ENCODE results near the gene MS4A15. TPM values are rescaled to one million over a fixed set of nuclear protein-coding genes. Genes with fewer than 3 reads are reported as not detected.

Gene MS4A15
- total and polyA plus RNA-seq, 2 experiments from 2014 or later = not detected

DNA sequence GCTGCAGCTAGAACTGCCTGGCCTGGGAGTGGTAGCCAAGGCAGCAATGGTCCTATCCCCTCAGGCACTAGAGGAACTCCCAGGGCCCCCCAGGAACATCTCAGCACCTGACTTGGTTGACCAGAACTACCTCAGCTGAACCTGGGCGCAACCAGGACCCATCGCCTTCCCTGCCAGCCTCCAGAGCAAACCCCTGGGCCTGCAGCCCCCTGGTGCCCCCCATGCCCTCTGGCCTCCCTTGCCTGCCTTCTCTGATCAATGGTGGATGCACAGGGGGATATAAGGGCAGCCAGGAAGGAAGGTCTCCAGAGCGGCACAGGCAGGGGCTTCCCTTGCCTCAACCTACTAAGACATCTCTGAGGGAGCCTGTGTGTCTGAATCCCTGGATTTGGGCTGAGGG lies 42.0 kb downstream of the MS4A15 start:
- H3K4me1 ChIP-seq (ENCODE audit: insufficient read depth) = no peaks in the 10 kb centered on the region
- H2AFZ ChIP-seq = no peak overlapping the region
- in situ Hi-C loops (cut with MboI) = no loop called here
- whole genome bisulfite sequencing, 2 experiments (ENCODE audit: low coverage in 1 of 2, low lambda C conversion rate in 2 of 2, missing lambda C conversion rate in 2 of 2) = 91 to 96% methylated on average over 3 of the region's 3 CpGs
- no peaks in the 10 kb centered on the region for H3K9me3 ChIP-seq (ENCODE audit: low read depth)
- no peak overlapping the region for H3K4me3 ChIP-seq
- no peak for TF ChIP-seq EZH2phosphoT487 (IDR thresholded peaks at IDR 0.05; ENCODE audit: insufficient read depth, low read depth)
- H3K9ac ChIP-seq = no peak overlapping the region
- H3K27me3 ChIP-seq (replicated peaks; ENCODE audit: insufficient read depth) = peaks cover 29% of the 10 kb centered on the region
- H3K9me2 ChIP-seq (ENCODE audit: insufficient read depth) = no peaks in the 10 kb centered on the region
- no peak overlapping the region for H3K27ac ChIP-seq
- no peaks in the 10 kb centered on the region for H3F3A ChIP-seq (ENCODE audit: insufficient read depth)
- DNase-seq = no peak
- H4K20me1 ChIP-seq (ENCODE audit: insufficient read depth) = no peaks in the 10 kb centered on the region
- H3K79me2 ChIP-seq (ENCODE audit: insufficient read depth) = no peaks in the 10 kb centered on the region
- H3K36me3 ChIP-seq (ENCODE audit: low read depth) = no peaks in the 10 kb centered on the region
- H3K4me2 ChIP-seq (ENCODE audit: unreplicated experiment) = no peak overlapping the region

DNA sequence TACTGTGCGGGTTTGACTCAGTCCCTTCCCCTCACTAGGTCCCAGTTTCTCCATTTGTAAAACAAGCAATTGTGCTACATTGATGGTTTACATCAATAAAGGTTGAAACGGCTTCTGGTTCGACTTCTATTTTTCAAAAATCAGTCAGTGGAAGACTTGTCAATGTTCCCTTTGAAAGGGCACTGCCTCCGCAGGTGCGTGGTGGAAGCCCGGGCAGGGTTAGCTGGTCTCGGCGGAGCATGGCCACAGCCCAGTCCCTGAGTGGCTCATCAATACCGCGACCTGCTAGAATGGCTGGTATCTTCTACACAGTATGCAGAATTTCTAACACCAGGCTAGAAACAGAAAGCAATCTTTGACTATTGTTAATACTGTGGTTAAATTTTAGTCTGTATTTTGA lies 44.5 kb downstream of the MS4A15 start:
- no peak overlapping the region for H2AFZ ChIP-seq
- WGBS, 2 experiments (ENCODE audit: low coverage in 1 of 2, low lambda C conversion rate in 2 of 2, missing lambda C conversion rate in 2 of 2) = 69% methylated on average over 10 of the region's 10 CpGs
- H3K4me2 ChIP-seq (ENCODE audit: unreplicated experiment) = no peak overlapping the region
- TF ChIP-seq EZH2 (IDR thresholded peaks at IDR 0.05; ENCODE audit: insufficient read depth, poor library complexity, severe bottlenecking) (no peak), EZH2phosphoT487 (IDR thresholded peaks at IDR 0.05; ENCODE audit: insufficient read depth, low read depth) (no peak)
- H3K27ac ChIP-seq = no peak overlapping the region
- no peaks in the 10 kb centered on the region for H3K4me1 ChIP-seq (ENCODE audit: insufficient read depth)
- peaks cover 21% of the 10 kb centered on the region; the same call in 1 of the 2 replicates for H3K27me3 ChIP-seq (replicated peaks; ENCODE audit: insufficient read depth)
- H3K79me2 ChIP-seq (ENCODE audit: insufficient read depth) = no peaks in the 10 kb centered on the region
- H4K20me1 ChIP-seq (ENCODE audit: insufficient read depth) = no peaks in the 10 kb centered on the region
- H3F3A ChIP-seq (ENCODE audit: insufficient read depth) = no peaks in the 10 kb centered on the region
- no peaks in the 10 kb centered on the region for H3K9me3 ChIP-seq (ENCODE audit: low read depth)
- no peak overlapping the region for H3K9ac ChIP-seq
- in situ Hi-C loops (cut with MboI) = no loop called here
- no peaks in the 10 kb centered on the region for H3K36me3 ChIP-seq (ENCODE audit: low read depth)
- no peak overlapping the region for H3K4me3 ChIP-seq
- no peaks in the 10 kb centered on the region for H3K9me2 ChIP-seq (ENCODE audit: insufficient read depth)
- no peak for DNase-seq

DNA sequence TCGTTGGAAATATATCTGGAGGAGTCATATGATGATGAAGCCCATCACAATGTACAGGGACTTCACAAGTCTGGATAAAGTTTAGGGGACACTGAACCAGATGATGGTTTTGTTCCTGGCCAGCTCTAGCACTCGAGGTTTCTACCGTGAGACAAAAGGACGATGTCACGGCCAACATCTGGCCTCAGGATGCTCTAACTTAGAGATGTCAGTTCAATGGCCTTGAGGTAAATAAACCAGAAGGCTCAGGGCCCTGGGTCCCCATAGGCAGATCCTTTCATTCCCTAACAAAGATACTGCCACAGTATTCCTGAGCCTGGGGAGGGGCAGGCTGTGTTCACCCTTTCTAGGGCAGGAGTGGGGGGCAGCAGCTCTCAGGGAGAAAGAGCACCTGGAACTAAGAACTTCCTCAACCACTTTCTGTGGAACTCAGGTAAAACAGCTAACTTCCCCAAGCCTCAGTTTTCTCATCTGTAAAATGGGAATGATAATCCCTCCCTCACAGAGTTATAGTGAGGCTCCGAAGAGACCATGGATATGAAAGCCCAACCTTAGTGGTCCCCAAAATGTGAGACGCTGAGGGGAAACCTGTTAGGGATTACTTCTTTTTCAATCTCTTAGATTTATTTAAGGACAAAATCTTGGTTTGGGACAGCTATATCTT lies 46.7 kb downstream of the MS4A15 start:
- WGBS, 2 experiments (ENCODE audit: low coverage in 1 of 2, low lambda C conversion rate in 2 of 2, missing lambda C conversion rate in 2 of 2) = 28 to 34% methylated on average over 7 of the region's 7 CpGs
- Histone ChIP-seq H2AFZ (no peak overlapping the region), H3K27me3 (replicated peaks; ENCODE audit: insufficient read depth) (peaks cover 21% of the 10 kb centered on the region; the same call in 1 of the 2 replicates), H3K9me2 (ENCODE audit: insufficient read depth) (no peaks in the 10 kb centered on the region), H4K20me1 (ENCODE audit: insufficient read depth) (no peaks in the 10 kb centered on the region), H3K9ac (no peak overlapping the region), H3K27ac (no peak overlapping the region), H3K36me3 (ENCODE audit: low read depth) (no peaks in the 10 kb centered on the region), H3F3A (ENCODE audit: insufficient read depth) (no peaks in the 10 kb centered on the region), H3K9me3 (ENCODE audit: low read depth) (no peaks in the 10 kb centered on the region), H3K4me1 (ENCODE audit: insufficient read depth) (no peaks in the 10 kb centered on the region), H3K4me2 (ENCODE audit: unreplicated experiment) (no peak overlapping the region), H3K4me3 (no peak overlapping the region), H3K79me2 (ENCODE audit: insufficient read depth) (no peaks in the 10 kb centered on the region)
- in situ Hi-C loops (cut with MboI) = no loop called here
- TF ChIP-seq EZH2 (IDR thresholded peaks at IDR 0.05; ENCODE audit: insufficient read depth, poor library complexity, severe bottlenecking) (no peak), EZH2phosphoT487 (IDR thresholded peaks at IDR 0.05; ENCODE audit: insufficient read depth, low read depth) (no peak)
- peak; percentile 7 for DNase-seq

DNA sequence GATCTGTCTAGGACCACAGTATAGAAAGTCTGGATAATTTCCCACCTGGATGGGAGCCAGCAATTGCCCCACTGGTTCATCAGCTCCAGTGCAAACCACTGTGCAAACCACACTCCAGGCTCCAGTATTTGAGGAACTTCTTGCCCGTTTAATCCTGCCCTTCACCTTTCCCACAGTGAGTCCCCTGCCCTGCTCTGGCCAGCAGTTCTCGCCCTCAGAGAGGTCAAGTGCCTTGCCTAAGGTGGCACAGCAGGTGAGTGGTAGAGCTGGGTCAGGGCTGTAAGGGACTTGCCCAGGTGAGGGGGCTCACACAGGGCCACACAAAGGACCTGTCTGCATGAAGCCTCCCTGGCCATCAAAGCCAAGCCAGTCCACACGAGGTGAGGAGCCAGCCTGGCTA lies 52.6 kb downstream of the MS4A15 start:
- Histone ChIP-seq H3K4me2 (ENCODE audit: unreplicated experiment) (no peak overlapping the region), H4K20me1 (ENCODE audit: insufficient read depth) (no peaks in the 10 kb centered on the region), H3K9me3 (ENCODE audit: low read depth) (no peaks in the 10 kb centered on the region), H3K79me2 (ENCODE audit: insufficient read depth) (no peaks in the 10 kb centered on the region), H3K4me1 (ENCODE audit: insufficient read depth) (no peaks in the 10 kb centered on the region), H3K27ac (no peak overlapping the region), H3K4me3 (no peak overlapping the region), H3K9ac (no peak overlapping the region), H3K9me2 (ENCODE audit: insufficient read depth) (no peaks in the 10 kb centered on the region), H3K36me3 (ENCODE audit: low read depth) (no peaks in the 10 kb centered on the region), H2AFZ (no peak overlapping the region), H3K27me3 (replicated peaks; ENCODE audit: insufficient read depth) (no peaks in the 10 kb centered on the region), H3F3A (ENCODE audit: insufficient read depth) (no peaks in the 10 kb centered on the region)
- 49 to 50% methylated on average over 3 of the region's 3 CpGs for WGBS, 2 experiments (ENCODE audit: low coverage in 1 of 2, low lambda C conversion rate in 2 of 2, missing lambda C conversion rate in 2 of 2)
- TF ChIP-seq EZH2 (IDR thresholded peaks at IDR 0.05; ENCODE audit: insufficient read depth, poor library complexity, severe bottlenecking) = no peak
- no peak for TF ChIP-seq EZH2phosphoT487 (IDR thresholded peaks at IDR 0.05; ENCODE audit: insufficient read depth, low read depth)
- no peak for DNase-seq
- in situ Hi-C loops (cut with MboI) = no loop called here

DNA sequence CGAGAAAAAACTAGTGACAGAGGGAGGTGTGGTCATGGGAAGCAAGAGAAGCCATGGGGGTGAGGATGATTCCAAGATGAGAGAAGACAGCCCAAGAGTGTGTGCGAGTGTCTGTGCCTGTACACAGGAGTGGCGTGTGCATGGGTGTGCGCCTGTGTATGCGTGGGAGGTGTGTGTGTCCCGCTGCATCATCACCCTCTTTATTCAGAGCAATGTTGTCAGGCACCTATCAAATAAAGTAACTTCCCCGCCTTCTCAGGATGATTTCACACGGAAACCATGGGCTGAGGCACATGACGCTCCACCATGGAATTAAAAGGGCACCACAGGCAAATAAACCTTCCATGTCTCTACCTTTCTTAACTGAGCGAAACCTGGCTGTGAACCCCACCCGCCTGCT lies 53.0 kb downstream of the MS4A15 start:
- 63 to 65% methylated on average over 11 of the region's 11 CpGs for WGBS, 2 experiments (ENCODE audit: low coverage in 1 of 2, low lambda C conversion rate in 2 of 2, missing lambda C conversion rate in 2 of 2)
- Histone ChIP-seq H3K4me2 (ENCODE audit: unreplicated experiment) (no peak overlapping the region), H3K9me3 (ENCODE audit: low read depth) (no peaks in the 10 kb centered on the region), H3K9ac (no peak overlapping the region), H3K27ac (no peak overlapping the region), H3K79me2 (ENCODE audit: insufficient read depth) (no peaks in the 10 kb centered on the region), H3K27me3 (replicated peaks; ENCODE audit: insufficient read depth) (no peaks in the 10 kb centered on the region), H3K9me2 (ENCODE audit: insufficient read depth) (no peaks in the 10 kb centered on the region), H2AFZ (no peak overlapping the region), H4K20me1 (ENCODE audit: insufficient read depth) (no peaks in the 10 kb centered on the region), H3F3A (ENCODE audit: insufficient read depth) (no peaks in the 10 kb centered on the region), H3K4me3 (no peak overlapping the region), H3K4me1 (ENCODE audit: insufficient read depth) (no peaks in the 10 kb centered on the region), H3K36me3 (ENCODE audit: low read depth) (no peaks in the 10 kb centered on the region)
- no peak for DNase-seq
- in situ Hi-C loops (cut with MboI) = no loop called here
- no peak for TF ChIP-seq EZH2phosphoT487 (IDR thresholded peaks at IDR 0.05; ENCODE audit: insufficient read depth, low read depth)
- no peak for TF ChIP-seq EZH2 (IDR thresholded peaks at IDR 0.05; ENCODE audit: insufficient read depth, poor library complexity, severe bottlenecking)
